K562 (cell line): ENCODE data around the gene CLCN6. TPM values are rescaled to one million over a fixed set of nuclear protein-coding genes. Genes with fewer than 3 reads are reported as not detected.

ENCODE experiments used
- BRD9 ChIP-seq: fragments of 450-650 bp; IDR thresholded peaks from 2 replicates; pipeline ENCODE4 v1.6.1; 2018; ENCODE audit warnings: low read depth; ENCODE audit not compliant: partially characterized antibody
- FOSL1 ChIP-seq: fragments of 200-800 bp; sonication (Bioruptor generic); conservative IDR thresholded peaks from 2 replicates; pipeline ENCODE4 v1.6.1; 2016; ENCODE audit warnings: missing genetic modification characterization, missing compliant biosample characterization
- HDAC2 ChIP-seq: fragments of 450-650 bp; IDR thresholded peaks from 2 replicates; pipeline ENCODE4 v1.6.1; 2016; ENCODE audit warnings: mild to moderate bottlenecking
- KDM1A ChIP-seq, 2 experiments: fragments of 450-650 bp; IDR thresholded peaks; 2 replicates each; pipeline ENCODE4 v1.6.1; 2016; ENCODE audit warnings: mild to moderate bottlenecking in 2 of 2
- POLR2AphosphoS2 ChIP-seq: IDR thresholded peaks from 2 replicates; pipeline ENCODE4 v1.6.1; 2012; ENCODE audit warnings: low read length, improper control_type of control experiment
- SRSF1 ChIP-seq: fragments of 200-400 bp; formaldehyde crosslinking; IDR thresholded peaks from 2 replicates; pipeline ENCODE4 v1.6.1; 2017; ENCODE audit warnings: mild to moderate bottlenecking, low read depth, low read length, moderate library complexity
- STAT5B ChIP-seq: fragments of 250-450 bp; sonication (Bioruptor Pico); IDR thresholded peaks from 2 replicates; pipeline ENCODE4 v1.8.0; 2021; ENCODE audit warnings: mild to moderate bottlenecking, inconsistent platforms
- ZFPM2 ChIP-seq: fragments of 250-450 bp; sonication (Bioruptor Pico); IDR thresholded peaks from 2 replicates; pipeline ENCODE4 v1.5.1; 2022; ENCODE audit warnings: mild to moderate bottlenecking
- polyA plus RNA-seq, 8 experiments: library from polyadenylated mRNA; depleted of rRNA in 4 of 8; stranded (reverse) in 5 of 8; unstranded in 3 of 8; fragments of >200 nt; fragmentation: Nextera tagmentation in 2 of 8; fragmentation: Illumina TruSeq in 1 of 8; extraction: Ambion mirVana in 2 of 8; extraction: Trizol in 1 of 8; gene quantifications; 2 replicates each; pipeline versions ENCODE4 v1.2.1 to v1.2.3, GENCODE V29; 2011 to 2014; ENCODE audit warnings: inconsistent platforms in 1 of 8, missing spikeins in 1 of 8
- total RNA-seq, 7 experiments: library from RNA; depleted of rRNA in 6 of 7; stranded (reverse); fragments of >200 nt in 6 of 7; fragmentation: Illumina TruSeq in 2 of 7; extraction: Trizol in 2 of 7; gene quantifications; 2 replicates each; pipeline versions ENCODE4 v1.2.1 to v1.2.3, GENCODE V29; 2011 to 2021; ENCODE audit warnings: low replicate concordance in 1 of 7
- TF ChIP-seq, protein P1 (sequence below): fragments of 450-650 bp; IDR thresholded peaks from 2 replicates; pipeline ENCODE4 v1.6.1; 2017; ENCODE audit warnings: antibody characterized with exemption, mild to moderate bottlenecking
- TF ChIP-seq, protein P2 (sequence below), 3 experiments: IDR thresholded peaks in 2 of 3; conservative IDR thresholded peaks in 1 of 3; 2 replicates each; pipeline ENCODE4 v1.5.1; 2011 to 2012; ENCODE audit warnings: low read length in 3 of 3, mild to moderate bottlenecking in 3 of 3, control low read depth in 2 of 3, improper control_type of control experiment in 1 of 3, inconsistent platforms in 1 of 3, low read depth in 1 of 3, mixed read lengths in 1 of 3, moderate library complexity in 1 of 3; ENCODE audit not compliant: insufficient read depth in 2 of 3
- TF ChIP-seq, protein P3 (sequence below): fragments of 250-450 bp; sonication (Bioruptor Pico); IDR thresholded peaks from 2 replicates; pipeline ENCODE4 v1.5.0; 2021; ENCODE audit warnings: mild to moderate bottlenecking, borderline replicate concordance

Gene CLCN6
- total and polyA plus RNA-seq, 9 of the 15 experiments (the other 6 are each of a cell fraction or from before 2014, with no cell fraction given), result 2.0 to 21.8 (median 13.6) TPM

DNA sequence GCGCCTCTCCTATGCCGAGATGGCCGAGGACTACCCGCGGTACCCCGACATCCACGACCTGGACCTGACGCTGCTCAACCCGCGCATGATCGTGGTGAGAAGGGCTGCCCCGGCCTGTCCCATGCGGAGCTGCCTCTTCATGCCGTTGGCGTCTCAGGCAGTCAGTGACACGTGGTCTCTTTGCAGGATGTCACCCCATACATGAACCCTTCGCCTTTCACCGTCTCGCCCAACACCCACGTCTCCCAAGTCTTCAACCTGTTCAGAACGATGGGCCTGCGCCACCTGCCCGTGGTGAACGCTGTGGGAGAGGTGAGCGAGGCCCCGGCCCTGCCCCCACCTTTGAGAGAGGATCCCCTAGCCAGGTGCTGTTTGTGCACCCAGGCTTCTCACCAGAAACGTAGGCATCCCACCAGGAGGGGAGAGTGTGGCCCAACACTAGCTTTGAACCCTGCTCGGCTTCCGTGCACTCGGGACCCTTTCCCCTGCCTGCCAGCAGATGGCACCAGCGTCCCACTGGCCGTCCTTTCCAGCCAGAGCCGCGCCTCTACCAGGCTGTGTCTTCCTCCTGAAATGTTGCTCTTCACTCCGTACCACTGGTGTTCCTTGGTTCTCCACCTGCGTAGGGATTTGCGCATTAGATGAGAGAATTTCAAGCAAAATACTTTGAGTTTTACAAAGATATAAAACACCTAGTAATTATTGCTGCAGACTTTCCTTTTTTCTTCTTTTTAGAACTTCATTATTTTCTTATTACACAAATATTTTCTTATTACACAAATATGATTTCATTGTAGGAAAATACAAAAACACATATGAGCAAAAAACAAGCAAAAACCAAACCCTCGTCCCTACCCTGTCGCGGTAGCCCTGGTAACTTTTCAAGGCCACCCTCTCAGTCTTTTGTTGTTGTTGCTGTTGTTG is 32.6 kb downstream of the CLCN6 start (continued):
- TF ChIP-seq, protein P1, sequence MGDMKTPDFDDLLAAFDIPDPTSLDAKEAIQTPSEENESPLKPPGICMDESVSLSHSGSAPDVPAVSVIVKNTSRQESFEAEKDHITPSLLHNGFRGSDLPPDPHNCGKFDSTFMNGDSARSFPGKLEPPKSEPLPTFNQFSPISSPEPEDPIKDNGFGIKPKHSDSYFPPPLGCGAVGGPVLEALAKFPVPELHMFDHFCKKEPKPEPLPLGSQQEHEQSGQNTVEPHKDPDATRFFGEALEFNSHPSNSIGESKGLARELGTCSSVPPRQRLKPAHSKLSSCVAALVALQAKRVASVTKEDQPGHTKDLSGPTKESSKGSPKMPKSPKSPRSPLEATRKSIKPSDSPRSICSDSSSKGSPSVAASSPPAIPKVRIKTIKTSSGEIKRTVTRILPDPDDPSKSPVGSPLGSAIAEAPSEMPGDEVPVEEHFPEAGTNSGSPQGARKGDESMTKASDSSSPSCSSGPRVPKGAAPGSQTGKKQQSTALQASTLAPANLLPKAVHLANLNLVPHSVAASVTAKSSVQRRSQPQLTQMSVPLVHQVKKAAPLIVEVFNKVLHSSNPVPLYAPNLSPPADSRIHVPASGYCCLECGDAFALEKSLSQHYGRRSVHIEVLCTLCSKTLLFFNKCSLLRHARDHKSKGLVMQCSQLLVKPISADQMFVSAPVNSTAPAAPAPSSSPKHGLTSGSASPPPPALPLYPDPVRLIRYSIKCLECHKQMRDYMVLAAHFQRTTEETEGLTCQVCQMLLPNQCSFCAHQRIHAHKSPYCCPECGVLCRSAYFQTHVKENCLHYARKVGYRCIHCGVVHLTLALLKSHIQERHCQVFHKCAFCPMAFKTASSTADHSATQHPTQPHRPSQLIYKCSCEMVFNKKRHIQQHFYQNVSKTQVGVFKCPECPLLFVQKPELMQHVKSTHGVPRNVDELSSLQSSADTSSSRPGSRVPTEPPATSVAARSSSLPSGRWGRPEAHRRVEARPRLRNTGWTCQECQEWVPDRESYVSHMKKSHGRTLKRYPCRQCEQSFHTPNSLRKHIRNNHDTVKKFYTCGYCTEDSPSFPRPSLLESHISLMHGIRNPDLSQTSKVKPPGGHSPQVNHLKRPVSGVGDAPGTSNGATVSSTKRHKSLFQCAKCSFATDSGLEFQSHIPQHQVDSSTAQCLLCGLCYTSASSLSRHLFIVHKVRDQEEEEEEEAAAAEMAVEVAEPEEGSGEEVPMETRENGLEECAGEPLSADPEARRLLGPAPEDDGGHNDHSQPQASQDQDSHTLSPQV, result peak; percentile 68; the same call in 1 of the 2 replicates
- TF ChIP-seq FOSL1 (tag) (no peak), KDM1A (IDR thresholded peaks at IDR 0.05) (no peak), POLR2AphosphoS2 (peak; percentile 65; the same call in 1 of the 2 replicates), HDAC2 (0 out of 2 replicates have a peak, but pooled peaks have one; percentile 28), STAT5B (CRISPR knock-in tag) (no peak), ZFPM2 (no peak), BRD9 (no peak), SRSF1 (no peak)
- TF ChIP-seq, protein P2, sequence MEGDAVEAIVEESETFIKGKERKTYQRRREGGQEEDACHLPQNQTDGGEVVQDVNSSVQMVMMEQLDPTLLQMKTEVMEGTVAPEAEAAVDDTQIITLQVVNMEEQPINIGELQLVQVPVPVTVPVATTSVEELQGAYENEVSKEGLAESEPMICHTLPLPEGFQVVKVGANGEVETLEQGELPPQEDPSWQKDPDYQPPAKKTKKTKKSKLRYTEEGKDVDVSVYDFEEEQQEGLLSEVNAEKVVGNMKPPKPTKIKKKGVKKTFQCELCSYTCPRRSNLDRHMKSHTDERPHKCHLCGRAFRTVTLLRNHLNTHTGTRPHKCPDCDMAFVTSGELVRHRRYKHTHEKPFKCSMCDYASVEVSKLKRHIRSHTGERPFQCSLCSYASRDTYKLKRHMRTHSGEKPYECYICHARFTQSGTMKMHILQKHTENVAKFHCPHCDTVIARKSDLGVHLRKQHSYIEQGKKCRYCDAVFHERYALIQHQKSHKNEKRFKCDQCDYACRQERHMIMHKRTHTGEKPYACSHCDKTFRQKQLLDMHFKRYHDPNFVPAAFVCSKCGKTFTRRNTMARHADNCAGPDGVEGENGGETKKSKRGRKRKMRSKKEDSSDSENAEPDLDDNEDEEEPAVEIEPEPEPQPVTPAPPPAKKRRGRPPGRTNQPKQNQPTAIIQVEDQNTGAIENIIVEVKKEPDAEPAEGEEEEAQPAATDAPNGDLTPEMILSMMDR (IDR thresholded peaks at IDR 0.05 in 2 of 3, conservative IDR thresholded peaks at IDR 0.05 in 1 of 3; ENCODE audit: insufficient read depth in 2 of 3, low read depth in 1 of 3, low read length in 3 of 3), result peak; percentile 98 to 99 (median 99)
- TF ChIP-seq, protein P3, sequence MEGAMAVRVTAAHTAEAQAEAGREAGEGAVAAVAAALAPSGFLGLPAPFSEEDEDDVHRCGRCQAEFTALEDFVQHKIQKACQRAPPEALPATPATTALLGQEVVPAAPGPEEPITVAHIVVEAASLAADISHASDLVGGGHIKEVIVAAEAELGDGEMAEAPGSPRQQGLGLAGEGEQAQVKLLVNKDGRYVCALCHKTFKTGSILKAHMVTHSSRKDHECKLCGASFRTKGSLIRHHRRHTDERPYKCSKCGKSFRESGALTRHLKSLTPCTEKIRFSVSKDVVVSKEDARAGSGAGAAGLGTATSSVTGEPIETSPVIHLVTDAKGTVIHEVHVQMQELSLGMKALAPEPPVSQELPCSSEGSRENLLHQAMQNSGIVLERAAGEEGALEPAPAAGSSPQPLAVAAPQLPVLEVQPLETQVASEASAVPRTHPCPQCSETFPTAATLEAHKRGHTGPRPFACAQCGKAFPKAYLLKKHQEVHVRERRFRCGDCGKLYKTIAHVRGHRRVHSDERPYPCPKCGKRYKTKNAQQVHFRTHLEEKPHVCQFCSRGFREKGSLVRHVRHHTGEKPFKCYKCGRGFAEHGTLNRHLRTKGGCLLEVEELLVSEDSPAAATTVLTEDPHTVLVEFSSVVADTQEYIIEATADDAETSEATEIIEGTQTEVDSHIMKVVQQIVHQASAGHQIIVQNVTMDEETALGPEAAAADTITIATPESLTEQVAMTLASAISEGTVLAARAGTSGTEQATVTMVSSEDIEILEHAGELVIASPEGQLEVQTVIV (CRISPR knock-in tag), result no peak
